MV-4-11 (cell line): ENCODE data around the gene HDAC5.
A peak's percentile ranks its signal among the peaks of the same experiment; 100 is the strongest.
"Not testable (repeated sequence)": the region's sequence is repeated elsewhere in the genome, so short reads cannot be mapped to it uniquely, and the experiment has no call there.

ENCODE experiments used
- DNase-seq: peaks from one replicate; lab custom pipeline; 2025; lab: John Stamatoyannopoulos, UW

The HDAC5 gene

GRCh38 chr17:44123356-44124117 is at the start of gene HDAC5:
TSS of gene HDAC5 (minus strand) at chr17:44123641. CDS start at chr17:44117515, 6,126 bp downstream.
- peak; percentile 90 for DNase-seq

- no peak for DNase-seq
Measured at GRCh38 chr17:44171931-44172455, 48.6 kb upstream of the HDAC5 start.

- DNase-seq, result no peak
Measured at GRCh38 chr17:44170499-44171201, 47.2 kb upstream of the HDAC5 start, which contains the start of gene ASB16. TSS of gene ASB16 (plus strand) at chr17:44170704. CDS start at chr17:44170790, 86 bp downstream.

- DNase-seq, result no peak
Measured at GRCh38 chr17:44170135-44170498, 46.7 kb upstream of the HDAC5 start.

GRCh38 chr17:44167181-44167861 is 43.9 kb upstream of the HDAC5 start:
- DNase-seq, result no peak

GRCh38 chr17:44164476-44164875 is 41.0 kb upstream of the HDAC5 start:
- DNase-seq, result no peak

GRCh38 chr17:44159519-44160210 is 36.2 kb upstream of the HDAC5 start:
- peak; percentile 70 for DNase-seq

- DNase-seq, result no peak
Measured at GRCh38 chr17:44155488-44155887, 32.0 kb upstream of the HDAC5 start.

- no peak for DNase-seq
Measured at GRCh38 chr17:44152875-44153274, 29.4 kb upstream of the HDAC5 start.

- DNase-seq, result no peak
Measured at GRCh38 chr17:44149750-44150329, 26.4 kb upstream of the HDAC5 start.

GRCh38 chr17:44149066-44149465 is 25.6 kb upstream of the HDAC5 start:
- peak; percentile 76 for DNase-seq

- DNase-seq, result no peak
Measured at GRCh38 chr17:44147812-44148211, 24.4 kb upstream of the HDAC5 start.

- DNase-seq, result peak; percentile 31
Measured at GRCh38 chr17:44146375-44147346, 23.2 kb upstream of the HDAC5 start.

- no peak for DNase-seq
Measured at GRCh38 chr17:44144966-44145739, 21.7 kb upstream of the HDAC5 start.

GRCh38 chr17:44143921-44144320 is 20.5 kb upstream of the HDAC5 start:
- DNase-seq, result not testable (repeated sequence)

GRCh38 chr17:44137891-44138709 is 14.7 kb upstream of the HDAC5 start:
- peak; percentile 92 for DNase-seq

GRCh38 chr17:44134752-44135568 is 11.5 kb upstream of the HDAC5 start:
- DNase-seq, result no peak
